Activated CD4-positive, alpha-beta T cell treated with anti-CD3 and anti-CD28 coated beads, Interleukin-2, amount 50 U/mL, for 1 hour (primary cell): ENCODE data around the gene ADCY1.

Source experiments
- DNase-seq: peaks from one replicate; pipeline ENCODE4 v3.0.0-alpha.2; 2020

ADCY1 gene

GRCh38 chr7:45655539-45655938 is 81.4 kb downstream of the ADCY1 start:
- no peak for DNase-seq

- no peak for DNase-seq
Measured at GRCh38 chr7:45656431-45656830, 82.3 kb downstream of the ADCY1 start.

GRCh38 chr7:45657136-45657889 is 83.1 kb downstream of the ADCY1 start:
- no peak for DNase-seq

GRCh38 chr7:45657890-45658715 is 83.9 kb downstream of the ADCY1 start:
- DNase-seq, result no peak

- DNase-seq, result no peak
Measured at GRCh38 chr7:45658716-45659495, 84.7 kb downstream of the ADCY1 start.

- no peak for DNase-seq
Measured at GRCh38 chr7:45659496-45660139, 85.5 kb downstream of the ADCY1 start.

GRCh38 chr7:45660201-45660900 is 86.2 kb downstream of the ADCY1 start:
- DNase-seq, result no peak

GRCh38 chr7:45660901-45661211 is 86.7 kb downstream of the ADCY1 start:
- no peak for DNase-seq

GRCh38 chr7:45661302-45661995 is 87.3 kb downstream of the ADCY1 start:
- no peak for DNase-seq

GRCh38 chr7:45662018-45662417 is 87.8 kb downstream of the ADCY1 start:
- no peak for DNase-seq

- DNase-seq, result no peak
Measured at GRCh38 chr7:45662540-45663166, 88.5 kb downstream of the ADCY1 start.

GRCh38 chr7:45663167-45663921 is 89.2 kb downstream of the ADCY1 start:
- DNase-seq, result no peak

- DNase-seq, result no peak
Measured at GRCh38 chr7:45663965-45664633, 89.9 kb downstream of the ADCY1 start.

GRCh38 chr7:45665172-45665571 is 91.0 kb downstream of the ADCY1 start:
- DNase-seq, result no peak

- no peak for DNase-seq
Measured at GRCh38 chr7:45670227-45670626, 96.1 kb downstream of the ADCY1 start.

- DNase-seq, result no peak
Measured at GRCh38 chr7:45670717-45671116, 96.5 kb downstream of the ADCY1 start.

GRCh38 chr7:45677311-45677900 is 103.2 kb downstream of the ADCY1 start:
- DNase-seq, result no peak

- no peak for DNase-seq
Measured at GRCh38 chr7:45679516-45679915, 105.3 kb downstream of the ADCY1 start.

GRCh38 chr7:45680776-45681175 is 106.6 kb downstream of the ADCY1 start:
- no peak for DNase-seq
